Activated B cell treated with CpG ODN at 0.5 μM for 24 hours (primary cell): ENCODE data around the gene EVX2. TPM values are rescaled to one million over a fixed set of nuclear protein-coding genes. Genes with fewer than 3 reads are reported as not detected.

Source experiments
- ATAC-seq: fragments of 200-7000 bp; cut with Tn5 transposase; one replicate; pipeline ENCODE4 v1.10.0; 2021; ENCODE audit warnings: low read depth, mild to moderate bottlenecking, moderate library complexity
- CTCF ChIA-PET: fragments of 350-600 bp; sonication (Branson Sonifier 250); formaldehyde crosslinking; loops from one replicate; lab custom pipeline; 2021; ENCODE audit warnings: antibody characterized with exemption; lab: Charles Lee
- POLR2A ChIA-PET: fragments of 350-600 bp; sonication (Branson Sonifier 250); formaldehyde crosslinking; loops from one replicate; lab custom pipeline; 2021; ENCODE audit warnings: antibody characterized with exemption; lab: Charles Lee
- DNase-seq: peaks from one replicate; pipeline ENCODE4 v3.0.0; 2022
- H3K27ac Mint-ChIP-seq: one replicate; pipeline ENCODE4 v1.8.0; 2020; ENCODE audit warnings: mixed read lengths
- H3K27me3 Mint-ChIP-seq: one replicate; pipeline ENCODE4 v1.8.0; 2021; ENCODE audit warnings: mixed read lengths
- H3K36me3 Mint-ChIP-seq: one replicate; pipeline ENCODE4 v1.8.0; 2021; ENCODE audit warnings: low read depth, mixed read lengths
- H3K4me1 Mint-ChIP-seq: one replicate; pipeline ENCODE4 v1.8.0; 2021; ENCODE audit warnings: mixed read lengths
- H3K4me3 Mint-ChIP-seq: one replicate; pipeline ENCODE4 v1.8.0; 2020; ENCODE audit warnings: mild to moderate bottlenecking, mixed read lengths
- H3K9me3 Mint-ChIP-seq: one replicate; pipeline ENCODE4 v1.8.0; 2020; ENCODE audit warnings: mixed read lengths
- CTCF ChIP-seq: fragments of 200-600 bp; IDR thresholded peaks from one replicate; pipeline ENCODE4 v1.8.0; 2022; ENCODE audit warnings: antibody characterized with exemption, mild to moderate bottlenecking
- intact Hi-C: fragments of 100-400 bp; cut with micrococcal nuclease; formaldehyde crosslinking; loops from one replicate; pipeline ENCODE4 v1.15.1; 2024
- total RNA-seq: library from RNA; stranded (reverse); gene quantifications from 2 replicates; pipeline ENCODE4 v1.2.3, GENCODE V29; 2022

The EVX2 gene
- total RNA-seq, 1 donor from 2014 or later = not detected

- ChIA-PET POLR2A (no interaction called here), CTCF (interaction anchor here (1.1 to 3.6 kb wide), 4 partner anchors 30 to 1398 kb away, joined by 4 to 53 read pairs (median 16); no protein-coding TSS in a partner anchor)
- no peak for TF ChIP-seq CTCF
- H3K4me3 Mint-ChIP-seq = peak overlapping the region; percentile 76
- no peak for DNase-seq
- H3K27me3 Mint-ChIP-seq = peaks cover 83% of the 10 kb centered on the region
- H3K9me3 Mint-ChIP-seq = no peaks in the 10 kb centered on the region
- H3K36me3 Mint-ChIP-seq = no peaks in the 10 kb centered on the region
- intact Hi-C loops = loop anchor here (1.0 to 10.0 kb wide), 4 partner anchors 34 to 1063 kb away; no protein-coding TSS in a partner anchor
- no peak for ATAC-seq
- H3K27ac Mint-ChIP-seq = no peak overlapping the region
- H3K4me1 Mint-ChIP-seq = peaks cover 19% of the 10 kb centered on the region
These were observed 14.1 kb upstream of the EVX2 start for GRCh38 chr2:176097820-176098365.

GRCh38 chr2:176096986-176097819, 13.4 kb upstream of the EVX2 start:
- Mint-ChIP-seq H3K4me1 (peaks cover 19% of the 10 kb centered on the region), H3K4me3 (peak overlapping the region; percentile 76), H3K9me3 (no peaks in the 10 kb centered on the region), H3K36me3 (no peaks in the 10 kb centered on the region), H3K27ac (no peak overlapping the region), H3K27me3 (peaks cover 77% of the 10 kb centered on the region)
- intact Hi-C loops = loop anchor here (1.0 to 10.0 kb wide), 4 partner anchors 35 to 1062 kb away; no protein-coding TSS in a partner anchor
- TF ChIP-seq CTCF = no peak
- ChIA-PET POLR2A (no interaction called here), CTCF (interaction anchor here (1.1 to 3.6 kb wide), 6 partner anchors 8 to 1398 kb away, joined by 3 to 53 read pairs (median 10); no protein-coding TSS in a partner anchor)
- peak; percentile 42 for DNase-seq
- peak; percentile 68 for ATAC-seq

GRCh38 chr2:176096243-176096985, 12.7 kb upstream of the EVX2 start:
- intact Hi-C loops = loop anchor here (2.0 to 10.0 kb wide), 3 partner anchors 36 to 1062 kb away; no protein-coding TSS in a partner anchor
- ChIA-PET POLR2A (no interaction called here), CTCF (interaction anchor here (1.4 to 3.6 kb wide), 5 partner anchors 9 to 893 kb away, joined by 3 to 53 read pairs (median 16); no protein-coding TSS in a partner anchor)
- peak overlapping the region; percentile 76 for H3K4me3 Mint-ChIP-seq
- H3K36me3 Mint-ChIP-seq = no peaks in the 10 kb centered on the region
- no peak overlapping the region for H3K27ac Mint-ChIP-seq
- TF ChIP-seq CTCF = no peak
- no peaks in the 10 kb centered on the region for H3K9me3 Mint-ChIP-seq
- DNase-seq (no peak), ATAC-seq (no peak)
- peaks cover 77% of the 10 kb centered on the region for H3K27me3 Mint-ChIP-seq
- peaks cover 24% of the 10 kb centered on the region for H3K4me1 Mint-ChIP-seq

- no peaks in the 10 kb centered on the region for H3K9me3 Mint-ChIP-seq
- H3K4me1 Mint-ChIP-seq = peaks cover 24% of the 10 kb centered on the region
- ChIA-PET CTCF (interaction anchor here (3.3 kb wide), 1 partner anchor 32 kb away, joined by 17 read pairs; no protein-coding TSS in a partner anchor), POLR2A (no interaction called here)
- DNase-seq (no peak), ATAC-seq (no peak)
- intact Hi-C loops = loop anchor here (5.0 to 10.0 kb wide), 2 partner anchors 37 to 1061 kb away; no protein-coding TSS in a partner anchor
- H3K4me3 Mint-ChIP-seq = no peak overlapping the region
- H3K27me3 Mint-ChIP-seq = peaks cover 76% of the 10 kb centered on the region
- no peak for TF ChIP-seq CTCF
- no peak overlapping the region for H3K27ac Mint-ChIP-seq
- no peaks in the 10 kb centered on the region for H3K36me3 Mint-ChIP-seq
These were observed 11.7 kb upstream of the EVX2 start for GRCh38 chr2:176095421-176095820.
